ENCODE measurements around the gene RNU1-4.
"Not testable (repeated sequence)": the region's sequence is repeated elsewhere in the genome, so short reads cannot be mapped to it uniquely, and the experiment has no call there.

The RNU1-4 gene

GRCh38 chr1:16728243-16728949 is 11.9 kb upstream of the RNU1-4 start:
- DNase-seq (ENCODE audit: low read depth): not testable (repeated sequence)

- not testable (repeated sequence) for DNase-seq (ENCODE audit: low read depth)
These were observed 7.9 kb upstream of the RNU1-4 start for GRCh38 chr1:16732254-16732896.

- not testable (repeated sequence) for DNase-seq (ENCODE audit: low read depth)
These were observed 914 bp downstream of the RNU1-4 start for GRCh38 chr1:16741230-16741629.

DNA sequence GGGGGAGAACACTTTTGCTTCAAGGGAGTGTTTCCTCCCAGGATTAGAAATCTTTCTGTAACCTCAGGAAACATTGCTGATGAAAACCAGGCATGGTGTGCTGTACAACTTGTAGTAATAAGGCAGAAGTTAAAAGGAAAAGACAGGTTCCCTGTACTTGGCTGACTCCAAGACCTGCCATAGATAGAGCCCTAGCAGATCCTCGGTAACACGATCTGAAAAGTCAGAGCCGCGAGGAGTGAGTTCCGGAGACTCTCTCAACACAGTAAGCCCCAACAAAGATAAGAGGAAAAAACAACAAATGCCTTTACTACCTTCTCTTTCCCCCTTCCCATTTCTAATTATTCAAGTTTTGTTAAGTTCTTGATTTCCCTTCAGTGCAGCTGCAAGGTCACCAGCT is 7.3 kb downstream of the RNU1-4 start:
- not testable (repeated sequence) for DNase-seq (ENCODE audit: low read depth)

DNA sequence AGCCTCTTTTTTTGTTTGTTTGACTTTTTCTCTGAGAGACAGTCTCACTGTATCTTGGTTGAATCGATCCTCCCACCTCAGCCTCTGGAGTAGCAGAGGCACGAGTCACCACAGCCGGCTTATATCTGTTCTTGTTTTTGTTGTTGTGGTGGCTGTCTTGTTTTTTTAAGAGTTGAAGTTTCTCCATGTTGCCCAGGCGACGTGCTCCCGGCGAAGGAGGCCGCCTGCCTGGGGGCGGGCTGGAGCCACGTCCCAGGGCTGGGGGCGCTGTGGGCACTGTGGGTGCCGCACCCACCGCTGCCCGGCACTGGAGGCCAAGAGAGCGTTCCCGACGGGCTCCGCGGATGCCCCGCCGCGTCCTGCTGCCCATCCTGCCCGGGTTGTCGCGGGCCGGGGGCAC is 8.4 kb downstream of the RNU1-4 start:
- DNase-seq (ENCODE audit: low read depth): not testable (repeated sequence)

DNA sequence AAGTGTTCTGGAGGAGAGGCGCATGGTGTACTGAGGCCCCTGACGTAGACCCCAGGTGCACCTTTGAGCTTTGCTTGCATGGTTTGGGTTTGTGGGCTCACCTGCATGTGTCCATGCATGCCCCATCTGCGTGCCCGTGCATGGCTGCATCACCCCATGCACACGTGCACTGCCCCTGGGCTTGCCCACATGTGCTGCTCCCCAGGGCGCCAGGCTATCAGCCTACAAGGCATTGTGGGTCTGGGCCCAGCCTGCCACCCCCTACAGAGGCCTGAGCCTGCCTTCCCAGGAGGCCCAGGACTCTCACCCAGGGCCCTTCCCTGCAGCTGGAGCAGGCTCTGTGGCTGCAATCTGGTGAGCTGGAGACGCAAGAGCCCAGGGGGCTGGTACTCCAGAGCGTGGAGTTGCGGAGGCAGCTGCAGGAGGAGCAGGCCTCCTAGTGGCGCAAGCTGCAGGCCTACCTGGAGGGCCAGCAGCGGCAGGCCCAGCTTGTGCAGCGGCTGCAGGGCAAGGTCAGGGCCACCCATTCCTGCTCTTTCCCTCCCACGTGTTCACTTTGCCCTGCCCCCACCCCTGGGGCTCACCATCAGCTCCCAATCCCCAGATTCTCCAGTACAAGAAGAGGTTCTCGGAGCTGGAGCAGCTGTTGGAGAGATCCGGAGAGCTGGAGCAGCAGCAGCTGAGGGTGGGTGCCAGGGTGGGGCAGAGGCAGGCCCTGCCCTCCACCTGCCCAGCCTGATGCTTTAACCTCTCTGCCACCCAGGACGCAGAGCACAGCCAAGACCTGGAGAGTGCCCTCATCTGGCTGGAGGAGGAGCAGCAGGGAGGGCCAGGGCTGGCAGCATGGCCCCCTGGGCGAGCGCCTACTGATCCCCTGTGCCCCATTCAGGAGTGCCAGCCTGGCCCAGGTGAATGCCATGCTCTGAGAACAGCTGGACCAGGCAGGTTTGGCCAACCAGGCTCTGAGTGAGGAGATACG is 9.9 kb downstream of the RNU1-4 start:
- not testable (repeated sequence) for DNase-seq (ENCODE audit: low read depth)

DNA sequence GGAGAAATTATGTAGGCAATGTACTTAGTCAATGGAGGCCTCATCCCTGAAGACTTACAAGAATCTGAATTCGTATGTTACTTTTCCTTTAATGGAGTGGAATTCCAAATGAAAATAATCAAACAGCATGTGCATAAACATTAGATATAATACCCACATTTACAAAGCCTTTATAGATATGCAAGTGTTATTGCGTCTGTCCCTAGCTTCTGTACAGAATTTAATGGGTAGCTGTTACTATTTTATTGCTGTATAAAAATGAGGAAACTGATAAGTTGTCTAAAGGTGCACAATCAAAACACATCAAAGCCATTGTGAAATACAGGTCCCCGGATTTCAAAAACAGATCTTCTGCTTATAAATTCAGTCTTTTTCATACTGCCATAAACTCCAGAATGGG is 12.5 kb downstream of the RNU1-4 start:
- DNase-seq (ENCODE audit: low read depth): not testable (repeated sequence)

- not testable (repeated sequence) for DNase-seq (ENCODE audit: low read depth)
These were observed 15.1 kb downstream of the RNU1-4 start for GRCh38 chr1:16755385-16755784.

- not testable (repeated sequence) for DNase-seq (ENCODE audit: low read depth)
These were observed 15.6 kb downstream of the RNU1-4 start for GRCh38 chr1:16755932-16756331.

- DNase-seq (ENCODE audit: low read depth): not testable (repeated sequence)
These were observed 17.3 kb downstream of the RNU1-4 start for GRCh38 chr1:16757574-16757973.

DNA sequence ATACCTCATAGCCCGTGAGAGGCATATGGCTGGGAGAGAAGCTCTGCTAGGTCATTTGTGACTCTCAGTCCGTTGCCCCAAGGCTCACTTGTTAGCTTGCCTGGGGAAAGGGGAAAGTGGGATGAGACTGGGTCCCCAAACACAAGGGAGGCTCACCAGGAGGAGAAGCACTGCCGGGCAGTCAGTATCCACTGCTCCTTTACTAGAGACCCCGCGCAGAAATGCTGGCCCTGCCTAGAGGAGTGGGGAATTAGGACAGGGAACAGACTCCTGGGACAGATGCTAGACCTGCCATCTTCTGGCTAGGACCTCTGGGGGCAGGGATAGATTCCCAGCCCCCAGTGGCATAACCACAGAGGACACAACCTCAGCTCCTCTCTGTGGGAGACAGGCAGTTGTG is 17.7 kb downstream of the RNU1-4 start:
- DNase-seq (ENCODE audit: low read depth): not testable (repeated sequence)

DNA sequence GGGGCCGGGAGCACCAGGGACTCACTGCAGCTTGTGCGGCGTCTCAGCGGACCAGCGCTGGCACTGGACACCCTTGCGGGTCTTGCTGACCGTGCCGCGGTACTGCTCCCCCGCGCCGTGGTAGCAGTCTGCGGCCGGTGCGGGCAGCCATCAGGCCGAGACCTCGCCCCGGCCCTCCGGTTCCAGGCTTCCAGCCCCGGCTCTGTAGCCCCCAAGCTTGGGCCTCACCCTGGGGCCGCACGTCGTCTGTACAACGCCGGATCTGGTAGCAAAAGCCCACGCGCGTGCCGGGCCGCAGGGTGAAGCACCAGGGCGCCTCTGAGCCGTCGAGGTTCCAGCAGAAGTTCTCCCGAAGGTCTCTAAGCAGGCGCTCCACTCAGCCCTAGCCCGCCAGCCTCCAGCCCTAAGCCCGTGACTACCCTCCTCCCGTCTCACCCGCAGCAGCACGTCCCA is 18.8 kb downstream of the RNU1-4 start:
- DNase-seq (ENCODE audit: low read depth): not testable (repeated sequence)

- not testable (repeated sequence) for DNase-seq (ENCODE audit: low read depth)
These were observed 19.5 kb downstream of the RNU1-4 start for GRCh38 chr1:16759650-16760455.

GRCh38 chr1:16760456-16760765 is 20.1 kb downstream of the RNU1-4 start:
- not testable (repeated sequence) for DNase-seq (ENCODE audit: low read depth)

DNA sequence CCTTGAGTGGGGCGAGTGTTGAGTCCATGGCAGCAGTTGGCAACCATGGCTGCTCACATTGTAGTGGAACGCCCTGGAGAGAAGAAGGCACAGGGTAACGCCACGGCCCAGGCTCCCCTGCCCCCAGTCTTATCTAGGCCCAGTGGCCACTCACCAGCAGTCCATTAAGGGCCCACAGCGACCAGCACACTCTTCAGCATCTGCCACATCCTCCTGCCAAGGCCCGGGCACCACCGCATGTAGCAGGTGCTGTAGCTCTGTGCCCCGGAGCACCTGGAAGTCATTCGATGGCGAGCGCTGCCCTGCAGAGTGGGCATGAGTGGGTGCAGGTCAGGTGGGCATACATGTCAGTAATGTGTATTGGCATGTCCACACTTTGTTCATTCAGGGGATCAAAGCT is 20.5 kb downstream of the RNU1-4 start:
- DNase-seq (ENCODE audit: low read depth): not testable (repeated sequence)

DNA sequence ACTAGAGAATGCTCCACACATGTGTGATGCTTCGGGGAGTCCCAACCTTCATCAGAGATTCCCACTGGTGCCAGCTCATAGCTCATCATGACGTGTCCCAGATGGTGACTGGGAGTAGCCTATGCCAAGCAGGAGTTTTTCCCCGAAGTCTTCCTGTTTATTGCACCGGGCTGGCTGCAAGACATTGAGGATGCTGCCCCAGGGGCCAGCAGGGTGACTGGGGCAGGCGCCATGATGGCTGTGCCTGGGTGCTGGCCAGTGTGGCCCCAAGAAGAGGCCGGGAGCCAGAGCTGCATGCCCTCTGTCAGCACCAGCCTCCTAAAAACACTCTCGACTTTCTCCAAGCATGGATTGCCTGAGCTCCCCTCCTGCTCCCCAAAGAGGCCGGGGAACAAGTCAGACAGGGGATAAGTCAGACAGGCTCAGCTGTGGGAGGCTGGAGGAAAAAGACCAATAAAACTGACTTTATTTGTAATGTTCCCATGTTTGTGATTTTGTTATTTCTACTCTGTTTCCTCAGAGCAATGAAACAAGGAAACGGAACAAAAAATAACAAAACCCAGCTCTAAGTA is 24.0 kb downstream of the RNU1-4 start:
- DNase-seq (ENCODE audit: low read depth): not testable (repeated sequence)

DNA sequence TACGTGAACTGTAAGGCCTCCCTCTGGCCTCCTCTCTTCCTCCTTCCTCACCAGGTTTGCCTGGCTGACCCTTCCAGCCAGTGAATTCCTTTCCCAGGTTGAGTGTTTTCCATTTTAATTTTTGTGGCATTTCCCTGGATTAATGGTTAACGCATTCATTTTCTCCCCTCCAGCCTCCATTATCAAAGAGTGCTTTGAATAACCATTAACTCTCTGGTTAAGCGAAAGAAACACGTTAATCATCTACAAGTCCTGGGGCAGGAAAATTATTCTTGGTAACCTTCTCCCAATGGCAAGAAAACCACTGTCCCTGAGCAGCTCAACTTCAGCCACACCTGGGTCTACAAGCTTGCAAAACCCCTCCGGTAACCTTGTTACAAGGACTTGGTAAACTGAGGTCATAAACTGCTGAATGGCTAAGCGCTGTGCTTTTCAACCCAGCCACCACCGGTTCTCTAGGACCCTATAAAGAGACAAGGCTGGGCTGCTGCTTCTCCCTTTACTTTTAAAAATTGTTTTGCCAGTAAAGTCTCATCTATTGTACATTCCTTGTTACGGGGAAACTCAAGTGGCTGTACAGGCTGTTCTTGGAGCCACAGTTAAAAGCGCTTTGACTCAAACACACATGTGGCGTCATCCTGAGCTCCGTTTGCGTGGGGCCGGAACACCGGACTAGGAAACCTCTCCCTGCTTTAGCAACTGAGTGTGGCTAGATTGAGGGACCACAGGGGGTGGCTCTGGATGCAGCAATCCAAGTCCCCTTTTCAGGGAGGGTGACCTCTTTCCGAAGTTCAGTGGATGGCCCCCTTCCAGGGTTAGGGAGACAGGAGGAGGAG is 24.7 kb downstream of the RNU1-4 start:
- not testable (repeated sequence) for DNase-seq (ENCODE audit: low read depth)

- not testable (repeated sequence) for DNase-seq (ENCODE audit: low read depth)
These were observed 25.7 kb downstream of the RNU1-4 start for GRCh38 chr1:16765731-16766605.

DNA sequence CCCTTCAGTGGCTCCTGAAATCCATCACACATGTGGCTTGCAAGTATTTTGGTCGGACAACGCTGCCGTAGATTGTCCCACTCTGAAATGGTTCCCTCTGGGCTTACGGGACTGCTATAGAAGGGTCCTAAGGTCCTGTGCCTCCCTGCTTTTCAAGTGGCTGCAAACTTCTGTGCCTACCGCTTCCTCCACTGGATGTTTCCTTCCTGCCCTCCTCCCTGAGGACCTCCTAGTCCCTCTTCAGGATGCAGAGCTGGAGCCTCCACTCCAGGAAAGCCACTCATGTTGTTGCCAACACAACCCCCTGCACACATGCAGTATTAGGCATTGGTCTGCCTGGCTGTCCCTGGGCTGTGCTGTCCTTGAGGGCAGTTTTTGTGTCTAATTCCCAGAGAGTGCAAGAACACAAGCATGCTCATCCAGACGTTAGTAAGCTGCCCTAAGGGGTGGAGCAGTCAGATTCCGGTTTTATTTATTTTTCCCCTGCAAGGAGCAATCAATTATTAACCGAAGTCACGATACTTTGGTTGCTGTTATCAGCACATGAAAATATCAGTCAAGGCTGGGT is 26.5 kb downstream of the RNU1-4 start:
- DNase-seq (ENCODE audit: low read depth): not testable (repeated sequence)
